ENCODE results near the gene ETS2. TPM values are rescaled to one million over a fixed set of nuclear protein-coding genes. Genes with fewer than 3 reads are reported as not detected.

ETS2 gene
- total RNA-seq, 3 donors from 2014 or later (not counting 1 experiment from before 2014, with no cell fraction given): 10.6 to 36.9 (median 18.5) TPM

- Mint-ChIP-seq H3K36me3 (peaks cover 22% of the 10 kb centered on the region), H3K4me1 (no peaks in the 10 kb centered on the region), H3K9me3 (no peaks in the 10 kb centered on the region), H3K27ac (no peak overlapping the region), H3K4me3 (no peak overlapping the region), H3K27me3 (ENCODE audit: low read depth in 2 of 2) (no peaks in the 10 kb centered on the region)
- intact Hi-C loops (cut with micrococcal nuclease): no loop called here
- peaks cover 75% of the 10 kb centered on the region for H3K36me3 ChIP-seq (ENCODE audit: control insufficient read depth, insufficient read depth, low read length)
- no peaks in the 10 kb centered on the region for H3K27me3 ChIP-seq (ENCODE audit: control insufficient read depth, insufficient read depth, low read length)
- H3K4me1 ChIP-seq (ENCODE audit: control insufficient read depth, insufficient read depth, low read length): no peaks in the 10 kb centered on the region
- no peak for TF ChIP-seq CTCF (IDR thresholded peaks at IDR 0.05)
- H3K27ac ChIP-seq (ENCODE audit: low read length): no peak overlapping the region
- no peaks in the 10 kb centered on the region for H3K9me3 ChIP-seq (ENCODE audit: control insufficient read depth, insufficient read depth, low read length)
- DNase-seq (no peak), ATAC-seq (no peak)
- WGBS (ENCODE audit: insufficient coverage): 93% methylated on average over 8 of the region's 8 CpGs
- H3K4me3 ChIP-seq (ENCODE audit: low read length): no peak overlapping the region
Measured at GRCh38 chr21:38819719-38820159, 14.0 kb downstream of the ETS2 start.

- H3K4me1 Mint-ChIP-seq: no peaks in the 10 kb centered on the region
- no peak for TF ChIP-seq CTCF (IDR thresholded peaks at IDR 0.05)
- 91% methylated on average over 18 of the region's 18 CpGs for WGBS (ENCODE audit: insufficient coverage)
- no peak for DNase-seq
- ATAC-seq: no peak
- Histone ChIP-seq H3K27ac (ENCODE audit: low read length) (no peak overlapping the region), H3K27me3 (ENCODE audit: control insufficient read depth, insufficient read depth, low read length) (no peaks in the 10 kb centered on the region), H3K9me3 (ENCODE audit: control insufficient read depth, insufficient read depth, low read length) (no peaks in the 10 kb centered on the region), H3K4me1 (ENCODE audit: control insufficient read depth, insufficient read depth, low read length) (no peaks in the 10 kb centered on the region), H3K4me3 (ENCODE audit: low read length) (no peak overlapping the region), H3K36me3 (ENCODE audit: control insufficient read depth, insufficient read depth, low read length) (peaks cover 69% of the 10 kb centered on the region)
- no peaks in the 10 kb centered on the region for H3K27me3 Mint-ChIP-seq (ENCODE audit: low read depth in 2 of 2)
- H3K27ac Mint-ChIP-seq: no peak overlapping the region
- intact Hi-C loops (cut with micrococcal nuclease): no loop called here
- no peak overlapping the region for H3K4me3 Mint-ChIP-seq
- no peaks in the 10 kb centered on the region for H3K9me3 Mint-ChIP-seq
- H3K36me3 Mint-ChIP-seq: peaks cover 15% of the 10 kb centered on the region
Measured at GRCh38 chr21:38820471-38821239, 14.9 kb downstream of the ETS2 start.

- ATAC-seq: no peak
- H3K27ac Mint-ChIP-seq: no peak overlapping the region
- Histone ChIP-seq H3K27me3 (ENCODE audit: control insufficient read depth, insufficient read depth, low read length) (no peaks in the 10 kb centered on the region), H3K27ac (ENCODE audit: low read length) (no peak overlapping the region), H3K9me3 (ENCODE audit: control insufficient read depth, insufficient read depth, low read length) (no peaks in the 10 kb centered on the region), H3K4me1 (ENCODE audit: control insufficient read depth, insufficient read depth, low read length) (no peaks in the 10 kb centered on the region), H3K36me3 (ENCODE audit: control insufficient read depth, insufficient read depth, low read length) (peaks cover 67% of the 10 kb centered on the region), H3K4me3 (ENCODE audit: low read length) (no peak overlapping the region)
- no peak for TF ChIP-seq CTCF (IDR thresholded peaks at IDR 0.05)
- no peak overlapping the region for H3K4me3 Mint-ChIP-seq
- H3K36me3 Mint-ChIP-seq: peaks cover 15% of the 10 kb centered on the region
- no peaks in the 10 kb centered on the region for H3K27me3 Mint-ChIP-seq (ENCODE audit: low read depth in 2 of 2)
- intact Hi-C loops (cut with micrococcal nuclease): no loop called here
- no peaks in the 10 kb centered on the region for H3K9me3 Mint-ChIP-seq
- no peak for DNase-seq
- no peaks in the 10 kb centered on the region for H3K4me1 Mint-ChIP-seq
- 95% methylated on average over 6 of the region's 6 CpGs for WGBS (ENCODE audit: insufficient coverage)
Measured at GRCh38 chr21:38821248-38821647, 15.5 kb downstream of the ETS2 start.
